Inflammatory macrophage treated with lipopolysaccharide for 4 hours (primary cell): ENCODE data around the gene FAM209A.
"Not testable (repeated sequence)": the region's sequence is repeated elsewhere in the genome, so short reads cannot be mapped to it uniquely, and the experiment has no call there.

Source experiments
- DNase-seq: peaks from one replicate; pipeline ENCODE4 v3.0.0-alpha.2; 2020

Gene FAM209A

DNA sequence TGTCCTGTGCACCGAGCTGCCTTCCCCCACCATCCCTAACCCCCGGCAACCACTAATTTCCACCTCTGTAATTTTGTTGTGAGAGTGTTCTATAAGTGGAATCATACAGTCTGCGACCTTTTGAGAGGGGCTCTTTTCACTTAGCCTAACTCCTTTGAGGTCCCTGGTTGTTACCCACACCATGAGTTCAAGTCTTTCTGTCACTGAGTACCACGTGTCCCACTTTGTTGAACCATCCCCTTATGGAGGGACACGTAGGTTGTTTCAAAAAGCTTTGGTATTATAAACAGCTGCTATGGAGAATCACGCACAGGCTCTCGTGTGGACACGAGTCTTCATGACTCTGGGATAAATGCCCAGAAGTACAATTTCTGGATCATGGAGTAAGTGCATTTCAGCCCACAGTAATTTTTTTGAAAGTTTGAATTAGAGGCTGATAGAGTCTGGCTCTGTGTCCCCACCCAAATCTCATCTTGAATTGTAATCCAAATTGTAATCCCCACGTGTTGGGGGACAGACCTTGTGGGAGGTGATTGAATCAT lies 18.0 kb downstream of the FAM209A start:
- DNase-seq = no peak

DNA sequence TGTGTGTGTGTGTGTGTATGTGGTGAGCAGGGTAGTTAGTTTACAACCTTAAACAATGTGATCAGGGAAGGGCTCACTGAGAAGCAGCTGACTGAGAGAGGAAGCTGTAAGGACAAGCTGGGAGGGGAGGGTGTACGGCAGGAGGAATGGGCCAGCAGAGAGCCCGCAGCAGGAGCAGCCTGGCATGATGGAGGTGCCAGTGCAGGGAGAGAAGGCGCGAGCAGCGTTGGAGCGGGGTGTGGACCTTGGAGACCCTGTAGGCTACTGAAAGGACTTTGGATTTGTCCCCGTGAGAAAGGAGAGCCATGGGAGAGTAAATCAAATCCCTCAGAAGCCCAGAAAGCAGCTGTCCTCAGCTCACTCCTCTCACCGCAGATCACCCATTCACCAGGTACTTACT lies 27.0 kb downstream of the FAM209A start:
- DNase-seq = no peak

DNA sequence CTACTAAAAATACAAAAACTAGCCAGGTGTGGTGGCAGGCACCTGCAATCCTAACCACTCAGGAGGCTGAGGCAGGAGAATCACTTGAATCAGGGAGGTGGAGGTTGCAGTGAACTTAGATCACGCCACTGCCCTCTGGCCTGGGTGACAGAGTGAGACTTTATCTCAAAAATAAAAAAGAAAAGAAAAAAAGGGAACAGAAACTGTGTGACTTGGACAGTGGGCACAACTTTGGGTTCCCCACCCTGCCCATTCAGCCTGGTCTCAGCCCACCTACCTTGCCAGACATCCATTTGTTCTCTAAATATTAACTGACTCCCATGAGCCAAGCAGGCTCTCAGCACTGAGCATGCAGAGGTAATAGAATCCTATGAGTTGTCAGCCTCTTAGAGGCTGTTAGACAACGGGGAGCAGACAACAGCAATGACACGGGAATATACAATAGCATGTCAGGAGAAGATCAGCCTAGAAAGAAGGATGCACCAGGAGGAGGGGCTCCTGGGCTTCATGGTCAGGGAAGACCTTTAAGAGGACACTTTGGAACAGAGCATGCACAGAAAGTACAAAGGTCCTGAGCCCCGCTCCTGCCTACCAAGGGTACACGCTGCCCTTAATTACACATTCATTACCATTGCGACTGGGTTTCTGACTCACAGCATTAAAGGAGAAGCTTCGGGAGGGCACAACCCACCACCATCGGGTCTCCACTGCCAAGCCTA lies 28.5 kb downstream of the FAM209A start:
- peak; percentile 18 for DNase-seq

DNA sequence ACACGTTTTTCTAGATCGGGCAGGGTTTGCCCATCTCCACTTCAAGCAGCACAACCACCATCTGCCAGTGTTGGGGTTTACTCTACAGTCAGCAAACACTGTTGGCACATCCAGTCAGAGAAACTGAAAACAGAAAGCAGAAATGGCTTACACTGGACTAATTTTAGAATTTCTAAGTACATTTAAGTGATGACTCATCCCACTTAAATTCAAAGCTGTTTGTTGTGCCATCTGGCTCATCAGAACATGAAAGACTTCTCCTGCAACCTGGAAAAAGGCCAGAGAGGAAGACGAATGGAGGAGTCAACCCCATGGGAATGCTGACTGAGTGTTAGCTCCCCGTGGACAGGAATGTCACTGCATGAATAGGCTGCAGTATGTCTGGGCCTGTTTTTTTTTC lies 30.3 kb downstream of the FAM209A start:
- DNase-seq = peak; percentile 92

DNA sequence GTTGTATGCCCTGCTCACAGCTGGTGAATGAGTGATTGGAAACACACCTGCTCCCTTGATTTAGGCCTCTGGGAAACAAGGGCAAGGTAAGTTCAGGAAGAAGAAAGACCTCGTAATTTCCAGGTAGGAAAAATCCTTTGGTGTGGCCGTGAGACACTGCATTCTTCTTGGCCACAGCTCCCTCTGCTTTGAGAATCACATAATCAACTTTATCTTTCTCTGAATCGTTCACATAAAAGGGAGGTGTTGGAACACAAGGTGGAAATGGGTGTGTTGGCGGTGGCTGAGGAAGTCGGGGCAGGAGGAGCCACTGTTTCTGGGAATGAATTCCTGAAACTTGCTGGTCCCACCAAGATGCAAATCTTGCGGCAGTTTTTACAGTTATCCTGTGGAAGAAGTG lies 34.4 kb downstream of the FAM209A start:
- no peak for DNase-seq

DNA sequence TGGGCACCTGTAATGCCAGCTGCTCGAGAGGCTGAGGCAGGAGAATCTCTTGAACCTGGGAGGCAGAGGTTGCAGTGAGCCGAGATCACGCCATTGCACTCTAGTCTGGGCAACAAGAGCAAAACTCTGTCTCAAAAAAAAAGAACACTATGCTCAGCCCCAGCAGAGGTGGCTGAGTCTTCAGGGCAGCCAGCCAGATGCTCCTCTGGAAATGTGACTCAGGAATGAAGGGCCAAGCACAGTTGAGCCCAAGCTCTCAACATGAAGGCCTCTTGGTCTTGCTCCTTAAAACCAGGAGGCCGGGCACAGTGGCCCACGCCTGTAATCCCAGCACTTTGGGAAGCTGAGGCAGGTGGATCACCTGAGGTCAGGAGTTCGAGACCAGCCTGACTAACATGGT lies 40.0 kb downstream of the FAM209A start:
- not testable (repeated sequence) for DNase-seq

DNA sequence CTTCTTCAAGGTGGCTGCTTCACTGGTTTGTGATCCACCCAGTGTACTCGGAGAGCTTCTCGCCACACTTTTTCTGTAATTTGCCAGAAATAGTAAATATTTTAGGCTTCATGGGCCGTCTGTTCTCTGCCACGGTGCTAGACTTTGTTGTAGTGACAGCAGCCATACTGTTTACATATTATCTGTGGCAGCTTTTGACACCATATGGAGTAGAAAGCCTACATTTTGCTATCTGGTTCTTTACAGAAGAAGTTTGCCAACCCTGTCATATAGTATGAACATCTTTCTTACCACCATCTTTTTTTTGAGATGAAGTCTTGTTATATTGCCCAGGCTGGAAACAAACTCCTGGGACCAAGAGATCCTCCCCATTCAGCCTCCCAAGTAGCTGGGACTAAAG lies 41.0 kb downstream of the FAM209A start:
- no peak for DNase-seq

DNA sequence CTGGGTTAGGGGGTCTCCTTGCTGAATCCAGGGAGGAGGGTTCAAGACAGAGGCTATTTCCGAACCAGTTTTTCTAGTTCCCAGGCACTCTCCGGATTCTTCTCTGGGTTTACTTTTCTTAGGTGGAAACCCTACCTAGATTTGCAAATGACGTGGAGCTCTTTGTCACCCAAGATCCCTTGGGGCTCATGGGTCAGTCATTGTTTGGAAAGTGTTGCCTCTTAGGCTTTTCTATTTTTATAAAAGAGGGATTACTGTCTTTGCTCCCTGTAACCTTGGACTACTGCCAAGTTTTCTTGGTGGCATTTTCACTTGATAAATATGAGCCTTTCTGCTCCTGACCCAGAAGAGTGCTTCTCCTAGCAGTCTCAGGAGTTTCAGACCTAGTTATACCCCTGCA lies 42.1 kb downstream of the FAM209A start:
- no peak for DNase-seq

DNA sequence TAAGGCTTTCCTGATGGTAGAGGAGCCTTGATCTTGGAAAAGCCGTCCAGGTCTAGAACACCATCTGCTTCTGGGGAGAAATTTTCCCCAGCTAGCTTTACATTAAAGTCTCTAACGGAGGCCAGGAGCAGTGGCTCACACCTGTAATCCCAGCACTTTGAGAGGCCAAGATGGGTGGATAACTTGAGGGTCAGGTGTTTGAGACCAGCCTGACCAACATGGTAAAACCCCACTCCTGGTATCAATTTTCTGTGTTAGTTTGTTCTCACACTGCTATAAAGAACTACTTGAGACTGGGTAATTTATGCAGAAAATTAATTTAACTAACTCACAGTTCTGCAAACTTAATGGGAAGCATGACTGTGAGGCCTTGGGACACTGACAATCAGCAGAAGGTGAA lies 46.3 kb downstream of the FAM209A start:
- DNase-seq = no peak

DNA sequence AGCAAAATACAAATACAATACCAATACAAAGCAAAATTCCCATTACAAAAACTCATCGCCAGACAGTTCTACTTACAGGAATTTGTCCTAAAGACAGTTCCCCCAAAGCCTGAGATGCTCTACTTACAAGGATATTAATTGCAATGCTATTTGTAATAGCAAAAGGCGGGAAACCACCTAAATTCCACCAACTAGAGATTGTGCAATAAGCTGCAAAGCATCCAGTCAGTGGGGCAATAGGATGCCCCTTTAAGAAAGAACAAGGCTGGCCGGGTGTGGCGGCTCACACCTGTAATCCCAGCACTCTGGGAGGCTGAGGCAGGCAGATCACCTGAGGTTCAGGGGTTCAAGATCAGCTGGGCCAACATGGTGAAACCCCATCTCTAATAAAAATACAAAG lies 47.6 kb downstream of the FAM209A start:
- peak; percentile 60 for DNase-seq

DNA sequence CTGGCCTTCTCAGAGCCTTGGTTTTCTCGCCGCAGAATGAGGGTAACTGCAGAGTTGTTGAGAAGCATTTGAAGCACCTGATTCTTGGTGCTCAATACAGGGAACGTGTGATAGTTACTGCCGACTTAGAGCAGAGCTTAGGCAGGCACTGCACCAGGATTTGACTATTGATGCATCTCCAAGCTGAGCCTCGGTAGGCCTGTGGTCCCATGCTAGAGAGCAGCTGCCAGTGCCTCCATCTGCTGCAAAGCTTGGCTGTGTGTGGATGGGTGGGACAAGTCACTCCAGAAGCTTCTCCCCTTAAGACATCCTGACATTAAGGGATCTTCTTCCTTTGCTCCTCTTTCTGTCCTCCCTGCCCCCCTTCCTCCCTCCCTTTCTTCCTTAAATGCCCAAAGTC lies 49.4 kb downstream of the FAM209A start:
- no peak for DNase-seq

DNA sequence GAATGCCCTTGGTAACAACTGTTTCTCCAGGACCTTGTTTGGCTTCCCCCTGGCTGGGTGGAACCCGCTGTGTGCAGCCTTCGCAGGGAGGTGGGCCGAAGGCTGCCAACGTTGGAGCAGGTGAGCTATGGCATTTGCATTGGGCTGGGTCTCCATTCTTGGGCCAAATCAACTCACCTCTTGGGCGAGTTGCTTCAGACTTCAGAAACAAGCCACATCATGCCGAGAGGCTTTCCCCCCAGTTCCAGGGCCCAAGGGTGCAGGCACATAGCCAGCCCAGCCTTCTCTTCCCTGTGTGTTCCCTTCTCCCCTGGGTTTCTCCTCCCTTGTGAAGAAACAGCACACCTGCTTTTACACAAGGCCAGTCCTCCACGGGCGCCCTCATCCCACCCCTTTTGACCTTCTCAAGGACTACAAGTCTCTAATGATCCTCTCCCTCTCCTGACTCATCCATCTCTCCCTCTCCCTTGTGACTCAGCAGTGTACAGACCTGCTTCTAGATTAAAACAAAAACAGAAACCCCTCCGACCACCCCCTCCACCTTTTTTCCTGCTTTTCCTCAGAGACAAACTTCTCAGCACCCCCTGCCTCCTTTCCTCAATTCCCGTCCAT lies 50.1 kb downstream of the FAM209A start:
- DNase-seq = no peak

DNA sequence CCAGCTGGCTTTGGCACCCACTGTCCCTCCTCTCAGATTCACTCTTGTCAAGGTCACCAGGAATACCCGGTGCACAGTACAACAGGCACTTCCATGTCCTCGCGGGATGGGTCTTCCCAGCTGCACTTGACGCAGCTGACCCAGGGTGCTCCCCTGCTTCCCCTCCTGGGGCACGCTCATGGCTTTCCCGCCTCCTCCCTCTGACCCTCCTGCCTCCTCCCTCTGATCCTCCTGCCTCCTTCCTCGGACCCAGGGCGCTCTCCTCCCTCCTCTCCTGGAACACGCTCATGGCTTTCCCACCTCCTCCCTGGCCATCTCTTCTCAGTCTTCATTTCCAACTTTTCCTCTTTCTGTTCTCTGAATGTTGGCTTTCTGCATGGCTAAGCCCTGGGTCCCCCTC lies 50.6 kb downstream of the FAM209A start:
- no peak for DNase-seq
